Transverse colon (tissue), 4 donors: ENCODE results near the gene CALML6.

ENCODE experiments used
- CTCF ChIP-seq, 5 experiments: fragments of 200-600 bp in 3 of 5; fragments of 450-650 bp in 2 of 5; sonication (generic) in 3 of 5; IDR thresholded peaks; 1 replicate in 2 of 5; 2 replicates in 3 of 5; pipeline ENCODE4 v1.5.1; 2016 to 2017; ENCODE audit warnings: antibody characterized with exemption in 5 of 5, inconsistent platforms in 3 of 5, mild to moderate bottlenecking in 2 of 5, moderate library complexity in 1 of 5
- EP300 ChIP-seq: sonication (generic); formaldehyde crosslinking; IDR thresholded peaks from one replicate; pipeline ENCODE4 v1.6.1; 2017; ENCODE audit warnings: antibody characterized with exemption, low read depth
- POLR2A ChIP-seq: fragments of 450-650 bp; IDR thresholded peaks from one replicate; pipeline ENCODE4 v1.6.1; 2016; ENCODE audit warnings: antibody characterized with exemption, mild to moderate bottlenecking, moderate library complexity
- POLR2AphosphoS5 ChIP-seq, 3 donors: sonication (generic); formaldehyde crosslinking; IDR thresholded peaks; one replicate each; pipeline ENCODE4 v1.6.1; 2016; ENCODE audit warnings: antibody characterized with exemption in 3 of 3

DNA sequence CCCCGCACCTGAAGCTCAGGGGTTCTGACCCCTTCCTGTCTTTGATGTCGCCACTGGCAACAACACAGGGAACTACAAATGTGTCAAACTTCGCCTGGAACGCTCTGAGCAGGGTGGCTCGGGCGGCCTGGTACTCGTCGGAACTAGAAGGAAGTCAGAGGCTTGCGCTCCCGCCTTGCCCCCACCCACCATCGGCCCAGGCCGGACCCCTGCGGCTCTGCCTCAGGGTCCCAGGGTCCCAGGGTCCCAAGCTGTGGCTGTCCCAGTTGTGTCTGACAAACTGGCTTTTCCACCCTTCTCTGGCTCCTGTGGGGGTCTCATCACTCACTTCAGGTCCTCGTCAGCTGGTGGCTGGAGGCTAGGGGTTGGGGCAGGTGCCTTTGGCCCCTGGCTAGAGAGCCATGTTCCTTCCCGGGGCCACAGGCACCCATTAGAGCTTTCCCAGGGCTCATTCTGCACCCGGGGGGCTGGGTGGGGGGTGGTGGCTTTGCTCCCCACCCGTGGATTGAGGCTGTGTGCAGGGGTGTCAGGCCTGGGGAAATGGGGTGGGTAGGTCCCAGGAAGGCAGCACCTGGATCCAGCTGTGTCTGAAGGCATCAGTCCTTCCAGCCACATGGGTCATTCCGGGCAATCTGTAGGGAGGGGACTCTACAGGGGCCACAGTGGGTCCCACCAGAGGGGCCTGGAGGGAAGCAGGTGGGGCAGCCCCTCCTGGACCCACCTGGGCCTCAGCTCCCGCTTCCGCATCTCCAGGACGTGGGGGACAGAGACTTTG is 12.0 kb downstream of the CALML6 start:
- TF ChIP-seq POLR2A (no peak), CTCF (IDR thresholded peaks at IDR 0.05) (no peak), EP300 (no peak), POLR2AphosphoS5 (IDR thresholded peaks at IDR 0.05) (no peak)
